ENCODE measurements around the gene STK4. TPM values are rescaled to one million over a fixed set of nuclear protein-coding genes. Genes with fewer than 3 reads are reported as not detected.

The STK4 gene
- total RNA-seq, 1 donor = 33.7 TPM

GRCh38 chr20:44956410-44956809 is 9.9 kb upstream of the STK4 start:
- no peak for TF ChIP-seq CTCF (IDR thresholded peaks at IDR 0.05; ENCODE audit: extremely low read depth, low read depth, low read length)
- no peak for DNase-seq (ENCODE audit: insufficient read length, low spot score, missing footprints)
- Histone ChIP-seq H4K20me1 (ENCODE audit: insufficient read depth, low read length) (peaks cover 24% of the 10 kb centered on the region), H2AFZ (ENCODE audit: low read length) (no peak overlapping the region), H3K36me3 (ENCODE audit: insufficient read depth, low read length) (peaks cover 62% of the 10 kb centered on the region), H3K4me2 (ENCODE audit: insufficient read depth, low read length) (no peak overlapping the region), H3K27me3 (ENCODE audit: insufficient read depth, low read length) (no peaks in the 10 kb centered on the region), H3K9me3 (ENCODE audit: low read depth, low read length) (no peaks in the 10 kb centered on the region), H3K27ac (ENCODE audit: low read depth, low read length) (no peak overlapping the region), H3K4me3 (ENCODE audit: insufficient read depth, low read length) (no peak overlapping the region), H3K79me2 (ENCODE audit: insufficient read depth, low read length) (peaks cover 73% of the 10 kb centered on the region), H3K4me1 (ENCODE audit: insufficient read depth, low read length) (peaks cover 25% of the 10 kb centered on the region)

- Histone ChIP-seq H3K4me1 (ENCODE audit: insufficient read depth, low read length) (peaks cover 32% of the 10 kb centered on the region), H3K27ac (ENCODE audit: low read depth, low read length) (peak overlapping the region; percentile 75), H3K27me3 (ENCODE audit: insufficient read depth, low read length) (no peaks in the 10 kb centered on the region), H3K36me3 (ENCODE audit: insufficient read depth, low read length) (peaks cover 43% of the 10 kb centered on the region), H3K9me3 (ENCODE audit: low read depth, low read length) (no peaks in the 10 kb centered on the region), H3K4me2 (ENCODE audit: insufficient read depth, low read length) (peak overlapping the region; percentile 95), H4K20me1 (ENCODE audit: insufficient read depth, low read length) (peaks cover 18% of the 10 kb centered on the region), H2AFZ (ENCODE audit: low read length) (no peak overlapping the region), H3K4me3 (ENCODE audit: insufficient read depth, low read length) (peak overlapping the region; percentile 76), H3K79me2 (ENCODE audit: insufficient read depth, low read length) (peaks cover 62% of the 10 kb centered on the region)
- TF ChIP-seq CTCF (IDR thresholded peaks at IDR 0.05; ENCODE audit: extremely low read depth, low read depth, low read length) = no peak
- DNase-seq (ENCODE audit: insufficient read length, low spot score, missing footprints) = no peak
Measured at GRCh38 chr20:44958276-44958675, 8.0 kb upstream of the STK4 start.

- Histone ChIP-seq H2AFZ (ENCODE audit: low read length) (peak overlapping the region; percentile 78), H3K4me1 (ENCODE audit: insufficient read depth, low read length) (peaks cover 32% of the 10 kb centered on the region), H3K27me3 (ENCODE audit: insufficient read depth, low read length) (no peaks in the 10 kb centered on the region), H3K36me3 (ENCODE audit: insufficient read depth, low read length) (peaks cover 34% of the 10 kb centered on the region), H3K79me2 (ENCODE audit: insufficient read depth, low read length) (peaks cover 53% of the 10 kb centered on the region), H3K4me3 (ENCODE audit: insufficient read depth, low read length) (peak overlapping the region; percentile 76), H4K20me1 (ENCODE audit: insufficient read depth, low read length) (peaks cover 18% of the 10 kb centered on the region), H3K27ac (ENCODE audit: low read depth, low read length) (peak overlapping the region; percentile 75), H3K4me2 (ENCODE audit: insufficient read depth, low read length) (peak overlapping the region; percentile 95), H3K9me3 (ENCODE audit: low read depth, low read length) (no peaks in the 10 kb centered on the region)
- TF ChIP-seq CTCF (IDR thresholded peaks at IDR 0.05; ENCODE audit: extremely low read depth, low read depth, low read length) = no peak
- DNase-seq (ENCODE audit: insufficient read length, low spot score, missing footprints) = no peak
Measured at GRCh38 chr20:44959082-44959637, 7.2 kb upstream of the STK4 start.

GRCh38 chr20:44959638-44960102 is 6.6 kb upstream of the STK4 start:
- Histone ChIP-seq H2AFZ (ENCODE audit: low read length) (peak overlapping the region; percentile 78), H3K4me2 (ENCODE audit: insufficient read depth, low read length) (peak overlapping the region; percentile 95), H3K36me3 (ENCODE audit: insufficient read depth, low read length) (peaks cover 29% of the 10 kb centered on the region), H3K27ac (ENCODE audit: low read depth, low read length) (peak overlapping the region; percentile 75), H3K27me3 (ENCODE audit: insufficient read depth, low read length) (no peaks in the 10 kb centered on the region), H3K4me3 (ENCODE audit: insufficient read depth, low read length) (peak overlapping the region; percentile 76), H3K9me3 (ENCODE audit: low read depth, low read length) (no peaks in the 10 kb centered on the region), H3K79me2 (ENCODE audit: insufficient read depth, low read length) (peaks cover 50% of the 10 kb centered on the region), H3K4me1 (ENCODE audit: insufficient read depth, low read length) (peaks cover 32% of the 10 kb centered on the region), H4K20me1 (ENCODE audit: insufficient read depth, low read length) (peaks cover 18% of the 10 kb centered on the region)
- no peak for TF ChIP-seq CTCF (IDR thresholded peaks at IDR 0.05; ENCODE audit: extremely low read depth, low read depth, low read length)
- peak; percentile 82 for DNase-seq (ENCODE audit: insufficient read length, low spot score, missing footprints)
